GM21717 (cell line): ENCODE results near the gene MAP3K3.

Experiments used
- ATAC-seq: cut with Tn5 transposase; IDR thresholded peaks from one replicate; pipeline ENCODE4 v1.9.1; 2021; ENCODE audit warnings: mild to moderate bottlenecking, moderate library complexity; ENCODE audit not compliant: unreplicated experiment

MAP3K3 gene

DNA sequence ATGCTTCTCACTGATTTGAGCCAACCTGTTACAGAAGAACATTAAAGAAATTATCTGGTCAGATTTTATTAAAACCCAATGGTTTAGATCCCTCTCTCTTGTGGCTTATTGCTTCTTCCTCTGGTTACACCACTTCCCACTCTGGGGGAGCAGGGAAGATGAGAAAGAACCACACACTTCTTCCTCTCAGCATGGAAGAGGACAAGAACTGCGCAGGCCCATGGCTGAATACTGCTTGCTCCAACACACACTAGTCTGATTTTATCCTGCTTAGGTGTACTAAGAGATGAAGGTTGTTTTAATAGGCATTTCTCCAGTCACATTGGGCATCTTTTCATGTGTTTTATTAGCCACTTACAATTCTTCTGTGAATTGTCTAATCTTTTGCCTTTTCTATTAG lies 27.6 kb downstream of the MAP3K3 start:
- ATAC-seq, result no peak

DNA sequence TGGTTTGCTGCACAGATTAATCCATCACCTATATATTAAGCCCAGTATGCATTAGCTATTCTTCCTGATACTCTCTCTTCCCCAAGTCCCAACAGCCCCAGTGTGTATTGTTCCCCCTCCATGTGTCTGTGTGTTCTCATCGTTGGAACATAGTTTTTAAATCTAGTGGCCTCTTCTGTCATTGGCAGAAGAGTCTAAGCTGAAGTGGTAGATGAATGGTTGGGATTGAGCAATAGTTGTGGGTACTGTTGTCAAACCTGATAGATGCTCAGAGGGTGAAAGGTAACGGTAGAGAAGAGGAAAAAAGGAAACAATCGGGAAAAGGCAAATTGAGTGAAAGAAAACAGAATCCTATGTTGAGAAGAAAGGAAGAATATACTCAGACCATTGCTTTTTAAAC lies 29.9 kb downstream of the MAP3K3 start:
- ATAC-seq, result no peak

DNA sequence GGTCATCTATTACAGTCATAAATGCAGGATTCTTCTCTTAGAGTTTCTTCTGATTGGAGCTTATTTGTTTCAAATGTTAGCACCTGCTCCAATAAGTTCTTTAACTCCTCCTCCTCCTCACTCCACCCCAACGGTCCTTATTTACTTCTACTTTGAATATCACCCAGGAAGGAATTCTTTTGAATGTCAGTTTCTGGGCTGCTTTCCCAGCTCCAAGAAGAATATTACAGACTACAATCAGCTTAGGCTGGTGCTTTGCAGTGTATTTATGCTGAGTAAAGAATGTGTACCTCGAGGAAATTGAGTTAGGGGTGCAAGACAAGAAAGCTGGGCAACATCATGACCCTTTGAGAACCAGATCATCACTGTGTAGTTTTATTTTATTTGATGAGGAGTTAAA lies 30.8 kb downstream of the MAP3K3 start:
- ATAC-seq, result no peak

DNA sequence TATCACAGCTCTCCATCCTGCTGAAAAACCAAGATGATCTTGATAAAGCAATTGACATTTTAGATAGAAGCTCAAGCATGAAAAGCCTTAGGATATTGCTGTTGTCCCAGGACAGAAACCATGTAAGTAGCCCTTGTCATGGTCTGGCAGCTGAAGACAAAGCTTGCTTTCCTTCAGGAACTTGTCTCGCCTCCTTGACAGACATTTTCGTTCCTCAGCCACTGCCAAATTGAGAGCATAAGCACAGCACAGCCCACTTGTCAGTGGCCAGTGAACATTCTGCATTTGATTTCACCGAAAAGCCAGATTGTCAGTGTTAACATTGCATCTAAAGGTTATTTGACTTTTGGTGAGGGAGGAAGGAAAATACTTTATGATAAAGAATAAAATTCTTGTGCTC lies 35.6 kb downstream of the MAP3K3 start:
- ATAC-seq, result no peak

DNA sequence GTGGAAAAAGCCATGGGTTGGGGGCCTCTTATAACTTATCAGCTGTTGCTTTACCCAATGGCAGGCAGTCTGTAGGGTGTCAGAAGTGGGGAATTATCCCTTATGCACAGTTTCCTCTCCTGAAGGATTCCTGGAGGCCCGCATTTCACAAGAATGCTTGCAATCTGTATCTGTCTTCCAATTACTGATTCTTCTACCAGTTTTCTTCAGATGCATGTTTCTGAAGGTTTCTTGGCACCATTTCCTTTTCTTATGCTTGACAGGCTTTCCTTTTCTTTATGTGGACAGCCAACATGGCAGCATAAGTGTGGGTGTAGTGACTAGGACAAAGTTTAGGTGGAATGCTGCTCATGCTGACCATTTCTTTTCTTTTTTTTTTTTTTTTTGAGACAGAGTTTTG lies 36.1 kb downstream of the MAP3K3 start:
- no peak for ATAC-seq

DNA sequence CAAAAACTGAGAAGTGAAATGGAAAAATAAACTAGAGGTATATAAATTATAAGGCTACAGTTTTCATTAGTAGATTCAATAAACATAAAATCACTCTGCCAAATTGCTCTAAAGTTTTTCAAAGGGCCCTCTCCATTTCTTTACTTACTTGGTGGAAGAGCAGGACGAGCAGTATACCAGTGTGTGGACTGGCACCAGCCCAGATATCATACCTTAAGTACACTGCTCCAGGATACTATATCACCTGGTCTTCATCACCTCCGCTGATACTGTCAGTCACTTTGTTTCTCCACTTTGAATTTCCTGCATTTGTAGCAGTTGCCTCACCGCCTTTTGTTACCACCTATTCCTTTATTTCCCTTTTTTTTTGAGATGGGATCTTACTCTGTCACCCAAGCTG lies 37.6 kb downstream of the MAP3K3 start:
- no peak for ATAC-seq

DNA sequence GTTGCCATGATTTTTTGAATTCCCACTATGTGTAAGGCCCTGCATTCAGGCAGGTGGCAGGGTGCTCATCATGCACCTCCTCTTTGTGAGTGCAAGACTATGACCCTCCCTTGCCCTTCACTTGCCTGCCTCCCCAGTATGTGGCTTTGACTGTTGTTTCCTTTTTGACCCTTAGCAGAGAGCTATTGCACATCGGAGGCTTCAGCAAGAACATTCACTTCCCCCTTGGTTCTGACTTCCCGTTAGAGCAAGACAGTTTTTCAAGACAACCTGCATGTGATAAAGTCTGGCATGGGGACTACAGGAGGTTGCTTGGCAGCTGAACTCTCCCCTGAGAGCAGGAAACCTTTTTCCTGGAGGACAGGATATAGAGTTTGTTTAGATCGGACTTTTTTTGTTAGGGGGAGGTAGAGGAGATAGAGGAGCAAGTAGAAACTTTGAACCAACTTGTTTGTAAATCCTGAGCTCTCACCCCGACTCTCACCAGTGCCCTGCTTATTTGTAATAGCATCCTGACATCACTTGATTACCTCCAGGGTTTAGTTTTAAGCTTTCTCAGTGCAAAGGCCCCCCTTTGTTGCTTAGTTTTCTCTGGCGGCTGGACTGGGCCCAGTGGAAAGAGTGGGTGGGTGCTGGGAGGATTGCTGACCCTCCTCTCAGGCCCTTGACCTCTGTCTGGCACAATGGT lies 43.5 kb downstream of the MAP3K3 start:
- ATAC-seq, result no peak

DNA sequence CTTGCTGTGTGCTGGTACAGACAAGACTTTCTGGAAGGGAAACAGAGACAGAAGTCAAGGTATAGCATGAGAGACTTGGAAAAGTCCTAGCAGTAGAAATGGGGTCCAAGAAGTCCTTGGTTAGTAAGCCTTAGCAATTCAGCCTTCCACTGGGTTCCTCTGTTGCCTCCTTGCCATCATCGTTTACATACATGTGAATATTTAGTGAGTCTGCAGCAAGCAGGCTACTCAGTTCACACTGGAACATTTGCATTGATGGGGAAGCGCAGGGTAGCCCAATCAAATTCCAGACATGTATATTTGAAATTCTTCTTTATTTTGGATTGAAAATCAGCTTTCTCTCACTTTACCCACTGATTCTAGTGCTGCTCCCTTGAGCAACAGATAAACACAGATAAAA lies 50.6 kb downstream of the MAP3K3 start:
- no peak for ATAC-seq

DNA sequence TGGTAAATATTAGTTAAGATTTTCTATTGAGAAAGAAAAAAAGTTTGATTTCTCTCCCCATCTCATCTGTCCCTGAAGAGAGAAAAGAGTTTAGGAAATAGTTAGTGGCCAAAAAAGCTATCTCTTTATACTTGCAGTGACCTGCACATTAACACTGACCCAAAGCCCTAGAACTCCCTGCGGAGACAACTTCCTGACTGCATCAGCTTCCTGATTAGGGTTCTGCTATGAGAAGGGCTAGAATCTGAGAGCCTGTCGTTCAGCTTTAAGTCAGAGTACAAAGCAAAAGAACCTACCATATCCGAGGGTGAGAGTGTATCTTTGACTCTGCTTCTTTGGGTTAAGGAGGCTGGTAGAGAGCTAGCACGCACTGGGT lies 53.0 kb downstream of the MAP3K3 start:
- ATAC-seq, result no peak

DNA sequence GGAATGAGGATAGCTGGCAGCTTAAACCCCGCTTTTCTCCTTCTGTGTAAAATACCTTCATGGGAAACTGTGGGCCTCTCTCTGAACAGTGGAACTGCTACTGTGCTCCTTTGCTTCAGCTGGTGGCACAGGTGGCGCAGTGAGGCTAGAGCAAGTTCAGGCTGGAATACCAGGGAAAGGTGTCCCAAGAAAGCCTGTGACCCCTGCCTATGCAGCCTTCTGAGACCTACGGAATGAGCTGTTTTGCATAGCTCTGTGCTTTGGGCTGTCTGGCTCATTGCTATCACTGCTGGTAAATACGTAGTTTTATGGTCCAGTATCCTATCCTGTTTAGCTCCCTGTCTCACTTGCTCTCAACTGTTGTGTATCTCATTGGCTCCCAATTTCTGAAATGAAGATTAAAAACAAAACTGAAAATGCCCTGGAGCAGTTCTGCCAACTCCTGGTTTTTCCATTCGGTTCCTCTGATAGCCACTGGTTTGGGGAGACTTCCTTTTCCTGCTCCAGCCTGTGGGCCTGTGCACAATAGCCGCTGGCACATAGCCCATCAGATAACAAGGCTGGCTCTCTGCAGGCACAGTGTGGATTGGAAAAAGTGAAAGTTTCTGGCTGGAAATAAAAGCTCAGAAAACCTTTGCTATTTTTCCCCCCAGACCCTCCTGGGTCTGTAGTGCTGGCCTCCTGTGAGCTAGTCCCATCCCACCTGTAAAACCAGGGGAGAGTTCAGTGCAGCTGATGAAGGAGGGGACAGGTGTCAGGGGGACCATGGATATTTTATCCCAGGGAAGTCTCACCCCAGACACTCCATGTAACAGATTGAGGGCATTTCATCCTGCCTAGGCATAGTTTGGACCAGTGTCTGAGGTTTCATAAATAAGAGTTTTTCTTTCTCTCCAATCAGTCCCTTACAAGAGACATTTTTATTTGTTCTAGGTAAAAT lies 53.7 kb downstream of the MAP3K3 start:
- ATAC-seq, result no peak

DNA sequence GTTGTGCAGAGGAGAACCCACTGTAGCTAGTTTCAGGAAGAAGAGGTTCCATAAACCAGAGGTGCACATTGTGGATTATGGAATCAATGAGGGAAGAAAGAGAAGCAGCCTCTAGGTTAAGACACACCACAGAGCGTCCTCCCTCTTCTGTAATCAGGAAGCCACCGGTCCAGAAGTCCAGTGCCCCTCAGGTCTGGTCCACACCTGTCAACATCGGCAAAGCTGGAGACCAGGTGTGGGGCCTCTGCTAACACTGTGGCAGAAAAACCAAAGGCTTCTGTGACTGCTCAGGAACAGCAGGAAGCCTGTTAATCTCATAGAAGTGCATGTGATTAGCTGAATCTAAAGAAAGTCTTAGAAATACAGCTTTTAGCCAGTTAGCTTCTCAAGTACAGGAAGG lies 54.4 kb downstream of the MAP3K3 start:
- no peak for ATAC-seq

DNA sequence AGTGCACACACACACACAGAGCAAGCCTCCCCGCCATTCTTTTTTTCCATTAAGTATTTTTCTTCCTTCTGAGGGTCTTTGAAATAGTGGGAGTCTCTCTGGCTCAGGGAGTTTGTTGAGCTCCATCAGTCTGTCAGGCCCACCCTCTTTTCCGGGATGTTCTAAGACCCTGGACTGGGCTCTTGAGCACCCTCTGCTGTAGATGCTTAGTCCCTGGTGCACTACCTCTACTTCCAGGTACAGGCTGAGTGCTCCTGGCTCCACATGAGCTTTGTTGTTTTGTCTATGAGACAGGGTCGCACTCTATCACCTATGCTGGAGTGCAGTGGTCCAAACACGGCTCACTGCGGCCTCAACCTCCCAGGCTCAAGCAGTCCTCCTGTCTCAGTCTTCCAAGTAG lies 57.0 kb downstream of the MAP3K3 start:
- ATAC-seq, result no peak

DNA sequence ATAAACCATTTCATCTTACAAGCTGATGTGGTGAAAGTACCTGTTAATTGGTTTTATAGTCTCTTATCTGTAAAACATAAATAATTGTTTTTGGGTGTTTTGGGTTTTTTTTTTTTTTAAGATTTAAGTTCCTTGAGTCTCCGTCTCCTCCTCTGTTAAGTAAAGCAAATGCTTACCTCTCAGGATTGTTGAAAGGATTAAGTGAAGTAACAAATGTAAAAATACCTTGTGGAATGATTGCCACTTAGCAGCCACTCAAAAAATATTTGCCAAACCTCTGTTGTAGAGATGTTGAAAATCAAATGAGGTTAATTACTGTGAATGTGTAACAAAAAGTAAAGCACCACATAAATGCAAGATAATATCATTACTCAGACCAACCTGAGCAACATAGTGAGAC lies 58.5 kb downstream of the MAP3K3 start:
- no peak for ATAC-seq

DNA sequence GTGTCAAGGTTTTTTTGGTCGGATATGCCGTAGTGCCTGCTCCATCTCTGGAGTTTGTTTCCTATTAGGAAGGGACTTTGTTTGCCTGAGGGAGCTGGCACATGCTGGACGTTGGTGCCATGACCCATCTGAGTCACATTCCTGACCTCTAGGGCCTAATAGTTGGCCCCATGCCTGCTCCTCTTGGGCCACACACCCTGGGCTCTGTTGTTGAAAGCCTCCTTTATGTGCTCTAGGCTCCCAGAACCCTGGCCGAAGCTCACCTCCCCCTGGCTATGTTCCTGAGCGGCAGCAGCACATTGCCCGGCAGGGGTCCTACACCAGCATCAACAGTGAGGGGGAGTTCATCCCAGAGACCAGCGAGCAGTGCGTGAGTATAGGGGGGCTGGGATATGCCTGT lies 59.3 kb downstream of the MAP3K3 start:
- no peak for ATAC-seq

DNA sequence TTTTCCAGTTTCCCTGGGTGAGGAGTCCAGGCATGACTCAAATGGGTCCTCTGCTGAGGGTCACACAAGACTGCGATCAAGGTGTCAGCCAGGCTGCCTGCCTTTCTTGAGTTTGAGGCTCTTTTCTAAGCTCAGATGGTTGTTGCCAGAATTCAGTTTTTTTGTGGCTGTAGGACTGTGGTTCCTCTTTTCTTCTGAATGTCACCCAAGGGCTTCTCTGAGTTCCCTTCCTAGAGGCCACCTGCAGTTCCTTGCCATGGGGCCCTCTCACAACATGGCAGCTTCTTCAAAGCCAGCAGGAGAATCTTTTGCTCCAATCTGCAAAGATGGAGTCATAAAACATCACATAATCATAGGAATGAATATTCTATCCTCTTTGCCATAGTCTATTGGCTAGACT lies 60.2 kb downstream of the MAP3K3 start:
- no peak for ATAC-seq

DNA sequence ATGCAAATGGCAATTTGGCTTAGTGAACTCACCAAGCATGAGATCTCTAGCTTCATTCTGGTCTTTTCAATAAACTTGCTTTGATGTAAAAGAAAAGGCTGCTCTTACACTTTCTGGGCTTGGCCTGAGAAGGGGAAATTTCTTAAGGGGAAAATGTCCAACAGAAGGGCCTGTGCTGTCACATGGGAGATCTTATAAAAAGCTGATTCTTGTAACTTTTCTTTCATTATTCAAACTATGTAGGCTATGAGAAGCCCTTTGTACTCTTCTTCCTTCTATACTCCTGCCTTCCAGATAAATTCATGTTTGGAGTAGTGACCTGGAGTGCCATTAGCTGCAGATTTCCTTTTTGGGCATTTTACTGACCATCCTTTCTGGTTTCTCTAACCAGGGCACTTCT lies 60.8 kb downstream of the MAP3K3 start:
- no peak for ATAC-seq

DNA sequence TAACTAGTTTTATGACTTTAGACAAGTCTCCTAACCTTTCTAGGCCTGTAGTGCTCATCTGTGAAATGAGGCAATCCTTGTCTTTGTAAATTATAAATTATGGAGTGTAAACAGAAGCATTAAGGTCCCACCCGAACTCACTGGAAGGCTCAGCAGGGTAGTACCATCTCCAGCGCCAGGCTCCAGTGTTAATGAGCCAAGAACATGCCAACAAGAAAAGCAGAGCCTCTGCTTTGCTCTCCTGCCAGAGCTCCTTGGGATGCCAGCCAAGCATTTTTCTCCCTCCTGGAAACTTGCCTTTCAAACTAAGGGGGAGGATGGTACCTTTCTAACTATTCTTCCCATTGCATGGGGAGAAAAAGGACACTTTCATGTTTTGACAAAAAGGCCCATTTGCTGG lies 62.8 kb downstream of the MAP3K3 start:
- ATAC-seq, result no peak

DNA sequence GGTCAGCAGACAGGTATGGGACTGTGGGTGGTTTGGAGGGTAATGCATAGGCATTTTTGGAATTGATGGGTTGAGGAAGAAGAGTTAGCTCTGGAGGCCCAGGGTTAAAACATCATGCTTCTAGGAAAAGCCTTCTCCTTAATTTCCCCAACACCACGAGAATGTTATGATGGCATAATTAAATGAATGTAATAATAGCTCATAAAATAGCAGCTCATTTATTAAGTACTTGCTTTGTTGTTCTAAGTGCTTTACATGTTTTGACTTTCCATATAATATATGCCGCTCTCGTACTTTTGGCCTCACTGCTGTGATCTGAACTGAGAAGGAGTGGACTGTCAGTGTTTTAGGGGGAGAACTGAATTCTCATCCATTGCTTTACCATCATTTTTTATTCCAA lies 63.4 kb downstream of the MAP3K3 start:
- ATAC-seq, result no peak

DNA sequence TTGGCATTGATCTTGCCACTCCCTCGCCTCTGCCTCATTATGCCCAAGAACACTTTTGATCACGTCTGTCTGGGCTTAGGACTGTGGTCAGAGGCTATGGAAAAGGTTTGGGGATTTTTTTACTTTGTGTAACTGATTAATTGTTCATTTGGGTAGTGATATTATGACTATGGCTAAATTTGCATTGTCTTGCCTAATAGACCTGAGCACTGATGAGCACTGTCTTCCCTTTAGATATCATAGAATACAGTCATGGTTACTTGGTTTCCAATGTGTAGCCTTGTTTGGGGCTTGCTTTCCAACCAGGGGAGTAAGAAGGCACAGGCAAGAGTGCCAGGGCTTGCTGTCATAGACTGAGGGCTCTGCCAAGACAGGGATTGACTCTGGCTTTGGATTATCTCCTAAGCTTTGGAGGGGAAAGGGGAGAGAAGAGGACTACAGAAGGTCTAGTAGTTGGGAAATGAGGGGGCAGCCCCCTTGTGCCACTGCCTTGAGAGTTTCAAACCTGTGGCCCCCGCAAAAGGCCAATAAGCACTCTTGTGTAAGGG lies 64.0 kb downstream of the MAP3K3 start:
- ATAC-seq, result no peak

DNA sequence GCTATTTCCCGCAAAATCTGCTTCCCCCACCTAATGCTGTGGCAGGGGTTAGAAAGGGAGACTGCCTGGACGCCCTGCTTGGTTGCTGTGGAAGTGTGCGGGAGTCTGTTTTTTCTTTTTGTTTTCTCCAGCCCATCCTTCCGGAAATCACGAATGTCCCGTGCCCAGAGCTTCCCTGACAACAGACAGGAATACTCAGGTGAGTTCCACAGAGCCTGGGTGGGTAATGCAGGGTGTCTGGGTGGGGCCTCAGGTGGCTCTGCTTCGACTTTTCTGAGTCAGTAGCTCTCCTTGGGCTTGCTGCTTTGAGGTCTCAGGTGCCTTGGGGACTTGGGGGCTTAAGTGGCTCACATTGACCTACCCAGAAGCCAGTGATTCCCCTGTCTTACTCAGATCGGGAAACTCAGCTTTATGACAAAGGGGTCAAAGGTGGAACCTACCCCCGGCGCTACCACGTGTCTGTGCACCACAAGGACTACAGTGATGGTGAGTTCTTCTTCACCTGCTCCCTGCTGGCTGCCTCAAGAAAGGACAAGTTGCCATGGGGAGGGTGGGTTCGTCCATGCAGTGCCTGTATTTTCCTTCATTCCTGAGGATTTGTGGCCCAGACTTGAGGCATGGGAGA lies 66.3 kb downstream of the MAP3K3 start:
- no peak for ATAC-seq

DNA sequence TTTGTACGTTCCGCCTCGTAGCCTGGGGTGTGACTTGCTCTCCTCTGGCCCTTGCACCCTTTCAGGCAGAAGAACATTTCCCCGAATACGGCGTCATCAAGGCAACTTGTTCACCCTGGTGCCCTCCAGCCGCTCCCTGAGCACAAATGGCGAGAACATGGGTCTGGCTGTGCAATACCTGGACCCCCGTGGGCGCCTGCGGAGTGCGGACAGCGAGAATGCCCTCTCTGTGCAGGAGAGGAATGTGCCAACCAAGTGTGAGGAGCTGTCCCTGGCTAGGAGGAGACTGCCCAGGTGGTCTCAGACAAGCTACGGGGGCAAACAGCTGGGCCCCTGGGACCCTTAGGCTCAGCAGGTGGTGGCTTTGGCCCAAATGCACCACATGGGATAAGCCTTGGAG lies 67.3 kb downstream of the MAP3K3 start:
- ATAC-seq, result no peak
